HG03432 (cell line): ENCODE data around the gene TCEAL2.
"Not testable (repeated sequence)": the region's sequence is repeated elsewhere in the genome, so short reads cannot be mapped to it uniquely, and the experiment has no call there.

Experiments
- ATAC-seq: cut with Tn5 transposase; IDR thresholded peaks from one replicate; pipeline ENCODE4 v1.9.1; 2021; ENCODE audit warnings: mild to moderate bottlenecking, moderate library complexity; ENCODE audit not compliant: unreplicated experiment

The TCEAL2 gene

GRCh38 chrX:102125436-102125835, at the start of gene TCEAL2:
Gene TCEAL2, plus strand, starts transcription at chrX:102125679. Its CDS starts 1,152 bp downstream, at chrX:102126831.
- not testable (repeated sequence) for ATAC-seq

- ATAC-seq: no peak
Measured at GRCh38 chrX:102077426-102077825, 48.1 kb upstream of the TCEAL2 start.

- ATAC-seq: no peak
Measured at GRCh38 chrX:102085706-102086105, 39.8 kb upstream of the TCEAL2 start.

- ATAC-seq: no peak
Measured at GRCh38 chrX:102113367-102113766, 12.1 kb upstream of the TCEAL2 start.

- ATAC-seq: no peak
Measured at GRCh38 chrX:102115748-102116147, 9.7 kb upstream of the TCEAL2 start.

- ATAC-seq: not testable (repeated sequence)
Measured at GRCh38 chrX:102125014-102125413, 465 bp upstream of the TCEAL2 start.

GRCh38 chrX:102126080-102126818, 770 bp downstream of the TCEAL2 start:
- not testable (repeated sequence) for ATAC-seq

GRCh38 chrX:102126863-102127262, 1.4 kb downstream of the TCEAL2 start:
- no peak for ATAC-seq

- no peak for ATAC-seq
Measured at GRCh38 chrX:102129473-102129872, 4.0 kb downstream of the TCEAL2 start.

GRCh38 chrX:102138064-102138463, 12.6 kb downstream of the TCEAL2 start:
- ATAC-seq: no peak

GRCh38 chrX:102140876-102141275, 15.4 kb downstream of the TCEAL2 start:
- not testable (repeated sequence) for ATAC-seq

GRCh38 chrX:102141631-102142030, 16.2 kb downstream of the TCEAL2 start:
- not testable (repeated sequence) for ATAC-seq

- not testable (repeated sequence) for ATAC-seq
Measured at GRCh38 chrX:102142274-102142673, 16.8 kb downstream of the TCEAL2 start, which contains the start of gene TCEAL6. Gene TCEAL6, minus strand, starts transcription at chrX:102142481.

- ATAC-seq: no peak
Measured at GRCh38 chrX:102154218-102154860, 28.9 kb downstream of the TCEAL2 start.

- peak; percentile 40 for ATAC-seq
Measured at GRCh38 chrX:102154900-102155805, 29.7 kb downstream of the TCEAL2 start.

- ATAC-seq: peak; percentile 94
Measured at GRCh38 chrX:102155806-102156179, 30.3 kb downstream of the TCEAL2 start, which contains the start of gene BEX5. Gene BEX5, minus strand, starts transcription at chrX:102155977. Its CDS starts 1,712 bp downstream, at chrX:102154265.
